CD4-positive, alpha-beta T cell treated with Interleukin-6 at 100 ng/mL for 8 hours (primary cell): ENCODE results near the gene EXOC4.

Experiments used
- DNase-seq: peaks from one replicate; pipeline ENCODE4 v3.0.0-alpha.2; 2020; ENCODE audit warnings: mixed read lengths, low spot score

EXOC4 gene

DNA sequence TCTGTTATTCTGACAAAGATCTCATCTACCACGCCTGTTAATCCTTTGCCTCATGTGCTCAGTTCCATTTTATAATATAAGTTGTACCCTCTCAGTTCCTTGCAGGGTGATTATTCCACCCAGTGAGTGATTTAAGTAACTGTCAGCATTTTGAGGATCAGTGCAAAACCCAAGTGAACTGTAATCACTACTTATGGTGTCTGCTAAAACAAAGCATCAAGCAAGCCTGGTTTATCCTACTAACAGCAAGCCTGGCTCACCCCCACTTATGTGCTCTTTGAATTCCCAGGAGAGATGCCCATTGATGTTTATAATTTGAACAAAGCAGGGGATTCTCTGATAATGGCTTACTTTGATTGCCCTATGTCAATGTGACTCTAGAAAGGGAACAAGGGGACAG lies 687.5 kb downstream of the EXOC4 start:
- no peak for DNase-seq

DNA sequence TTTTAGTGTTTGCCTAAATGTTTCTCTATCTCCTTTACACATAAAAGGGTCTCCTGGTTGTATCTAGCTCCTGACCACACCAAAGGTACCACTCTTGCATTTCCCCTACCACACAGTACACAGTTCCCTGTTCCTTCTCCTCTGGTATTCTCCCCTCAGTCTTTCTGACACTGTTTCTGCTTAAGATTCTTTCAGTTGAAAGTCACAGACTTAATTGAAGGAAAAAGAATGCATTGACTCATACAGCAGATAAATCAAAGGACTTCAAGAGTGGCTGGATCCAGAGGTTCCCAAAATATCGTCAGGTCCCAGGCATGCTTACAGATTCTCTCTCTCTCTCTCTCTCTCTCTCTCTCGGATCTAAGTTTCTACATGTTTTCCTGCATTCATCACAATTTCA lies 688.6 kb downstream of the EXOC4 start:
- no peak for DNase-seq

GRCh38 chr7:133945497-133945896 lies 692.6 kb downstream of the EXOC4 start:
- DNase-seq: no peak

DNA sequence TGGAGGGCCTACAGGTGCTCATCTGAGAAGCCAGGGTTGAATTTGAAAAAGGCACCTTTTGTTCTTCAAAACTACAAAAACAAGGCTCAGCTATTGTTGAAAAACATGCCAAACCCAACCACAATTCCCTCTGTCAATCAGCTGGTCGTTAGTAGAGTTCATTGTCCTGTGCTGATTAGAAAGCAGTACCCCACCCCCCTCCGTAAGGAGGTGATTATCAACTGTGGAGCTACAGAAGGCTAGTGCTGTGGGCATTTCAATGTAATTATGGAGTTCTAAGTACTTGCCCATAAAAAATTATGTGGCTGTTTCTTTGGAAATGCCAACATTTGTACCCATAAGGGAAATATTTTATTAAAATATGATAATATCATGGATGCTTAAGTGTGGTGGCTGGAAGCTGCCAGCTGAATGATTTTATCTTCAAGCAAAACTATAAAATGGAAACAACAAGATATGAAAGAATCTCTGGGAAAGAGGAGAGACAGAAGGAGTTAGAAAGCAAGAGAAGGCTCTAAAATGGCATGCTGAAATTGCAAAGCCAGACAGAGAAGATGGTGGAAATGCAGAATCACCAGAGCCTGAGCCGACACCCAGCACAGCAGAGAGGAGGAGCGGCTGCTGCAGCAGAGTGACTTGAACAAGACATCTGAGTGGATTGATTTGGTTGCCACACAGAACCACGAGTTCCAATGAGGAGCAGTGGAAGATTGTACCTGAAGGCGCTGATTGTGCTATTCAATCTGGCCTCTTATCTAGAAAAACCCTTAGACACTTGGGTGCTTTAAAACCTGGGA lies 694.8 kb downstream of the EXOC4 start:
- no peak for DNase-seq

GRCh38 chr7:133948588-133948987 lies 695.7 kb downstream of the EXOC4 start:
- DNase-seq: no peak

DNA sequence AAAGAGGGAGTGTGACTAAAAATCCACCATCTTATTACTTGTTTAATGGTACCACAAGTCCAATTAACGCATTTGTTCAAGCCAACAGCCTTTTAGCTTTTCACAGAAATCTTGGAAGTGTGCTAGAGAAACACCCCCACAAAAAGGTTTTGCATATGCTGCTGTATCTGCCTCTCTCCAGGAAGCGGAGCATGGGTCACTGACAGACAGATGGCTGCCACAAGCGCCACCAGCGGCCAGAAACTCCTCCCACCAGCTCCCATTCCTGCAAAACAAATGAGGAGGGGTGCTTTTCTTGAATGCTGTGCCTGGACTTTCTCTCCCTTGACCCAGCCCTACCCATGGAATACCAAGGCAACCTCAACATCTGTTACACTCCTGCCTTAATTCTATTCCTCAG lies 698.0 kb downstream of the EXOC4 start:
- no peak for DNase-seq

DNA sequence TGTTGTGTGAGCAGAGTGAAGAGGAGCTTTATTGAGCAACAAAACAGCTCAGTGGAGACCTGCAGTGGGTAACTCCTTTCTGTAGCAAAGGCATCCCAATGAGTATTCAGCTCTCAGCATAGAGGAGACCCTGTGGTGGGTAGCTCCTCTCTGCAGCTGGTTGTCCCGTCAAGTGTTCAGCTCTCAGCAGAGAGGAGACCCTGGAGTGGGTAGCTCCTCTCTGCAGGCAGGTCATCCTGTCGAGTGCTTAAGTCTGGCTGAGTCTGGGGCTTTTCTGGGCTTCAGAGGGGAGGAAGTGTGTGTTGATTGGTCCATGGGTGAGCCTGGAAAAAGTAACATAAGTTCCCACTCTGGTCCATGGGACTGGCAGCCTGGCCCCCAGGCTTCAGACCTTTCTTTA lies 702.3 kb downstream of the EXOC4 start:
- no peak for DNase-seq

DNA sequence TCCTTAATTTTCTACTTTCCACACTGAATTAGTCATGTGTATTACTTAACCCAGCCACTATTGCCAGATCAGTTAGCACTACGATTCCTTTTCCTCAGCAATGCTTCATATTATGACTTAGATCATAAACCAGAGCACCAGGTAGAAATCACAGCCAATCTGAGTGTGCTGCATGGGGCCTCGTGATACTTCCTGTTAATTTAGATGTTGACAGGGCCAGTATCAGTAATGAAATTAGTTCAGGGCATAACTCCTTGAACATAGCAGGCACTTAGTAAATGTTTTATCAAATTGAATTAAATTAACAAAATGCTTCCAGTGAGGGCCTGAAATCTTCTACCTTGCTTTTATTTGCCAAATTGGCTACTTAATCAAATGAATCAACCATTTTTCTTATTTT lies 705.0 kb downstream of the EXOC4 start:
- no peak for DNase-seq

- DNase-seq: no peak
Observed at GRCh38 chr7:133958822-133959221, 705.9 kb downstream of the EXOC4 start.

DNA sequence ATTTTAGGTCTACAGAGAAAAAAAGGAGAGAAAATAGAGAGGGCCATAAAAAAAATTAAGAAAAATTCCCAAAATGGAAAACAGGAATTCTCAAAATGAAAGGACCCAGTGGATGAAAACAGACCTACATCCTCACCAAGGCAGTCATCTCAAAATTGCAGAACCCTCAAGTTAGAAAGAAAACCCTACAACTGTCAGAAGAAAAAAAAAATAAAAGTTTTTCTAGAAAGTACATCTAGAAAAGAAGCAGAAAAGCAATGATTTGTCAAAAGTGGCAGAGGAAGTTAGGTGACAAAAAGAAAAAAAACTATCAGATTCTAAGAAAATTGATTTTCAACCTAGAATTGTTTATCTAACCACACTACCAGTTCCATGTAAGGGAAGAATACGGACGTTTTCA lies 706.6 kb downstream of the EXOC4 start:
- no peak for DNase-seq

DNA sequence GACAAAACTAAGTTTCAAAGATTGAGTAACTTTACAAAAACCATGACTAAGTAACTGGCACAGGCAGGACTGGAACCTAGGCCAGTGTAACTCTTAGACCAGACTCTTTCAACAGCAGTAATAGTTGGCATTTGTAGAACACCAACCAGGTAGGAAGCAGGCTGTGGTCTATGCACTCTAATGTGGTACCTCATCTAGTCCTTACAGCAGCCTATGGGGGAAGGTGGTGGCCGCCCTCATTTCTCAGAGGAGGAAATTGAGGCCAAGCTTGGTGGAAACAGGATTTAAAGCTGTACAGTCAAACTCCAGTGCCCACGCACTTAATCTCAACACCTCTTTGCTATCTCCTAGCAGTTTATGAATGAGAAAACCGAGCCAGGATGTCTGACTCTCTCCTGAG lies 708.8 kb downstream of the EXOC4 start:
- DNase-seq: no peak

DNA sequence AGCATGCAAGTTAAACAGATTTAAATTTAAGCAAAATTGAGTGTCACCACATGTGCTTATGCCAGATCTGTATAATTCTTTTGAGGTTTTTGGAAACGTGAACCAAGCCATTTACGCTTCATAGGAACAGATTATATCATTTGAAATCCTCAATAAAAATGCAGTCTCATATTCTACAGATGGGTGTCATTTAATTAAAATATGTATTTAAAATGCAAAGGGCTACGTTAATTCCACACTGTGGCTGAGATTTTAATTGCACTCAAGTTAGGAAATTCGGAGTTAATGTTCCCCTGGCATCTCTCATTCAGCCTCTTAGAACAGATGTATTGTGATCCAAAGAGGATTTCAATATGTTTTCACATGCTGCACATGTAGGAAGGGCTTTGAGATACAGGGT lies 709.8 kb downstream of the EXOC4 start:
- no peak for DNase-seq

GRCh38 chr7:133963629-133964028 lies 710.8 kb downstream of the EXOC4 start:
- DNase-seq: no peak

DNA sequence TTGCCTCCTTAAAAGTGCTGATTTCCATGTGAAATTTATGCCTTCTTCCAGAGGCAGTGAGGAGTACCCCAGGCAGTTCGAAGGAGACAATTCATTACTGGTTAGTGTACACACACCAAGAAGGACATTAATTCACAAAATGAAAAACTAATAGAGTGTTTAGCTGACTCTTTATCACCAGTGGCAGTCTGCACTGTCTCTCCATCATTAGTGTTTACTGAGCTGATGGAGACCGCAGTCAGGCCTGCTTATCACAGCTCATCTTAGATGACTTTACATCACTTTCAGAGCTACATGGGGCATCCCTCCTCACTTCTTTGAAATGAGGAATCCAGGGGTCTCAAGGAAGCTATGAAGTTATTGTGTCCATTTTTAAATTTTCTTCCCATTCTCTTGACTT lies 718.7 kb downstream of the EXOC4 start:
- DNase-seq: no peak

GRCh38 chr7:133973710-133974109 lies 720.8 kb downstream of the EXOC4 start:
- no peak for DNase-seq

DNA sequence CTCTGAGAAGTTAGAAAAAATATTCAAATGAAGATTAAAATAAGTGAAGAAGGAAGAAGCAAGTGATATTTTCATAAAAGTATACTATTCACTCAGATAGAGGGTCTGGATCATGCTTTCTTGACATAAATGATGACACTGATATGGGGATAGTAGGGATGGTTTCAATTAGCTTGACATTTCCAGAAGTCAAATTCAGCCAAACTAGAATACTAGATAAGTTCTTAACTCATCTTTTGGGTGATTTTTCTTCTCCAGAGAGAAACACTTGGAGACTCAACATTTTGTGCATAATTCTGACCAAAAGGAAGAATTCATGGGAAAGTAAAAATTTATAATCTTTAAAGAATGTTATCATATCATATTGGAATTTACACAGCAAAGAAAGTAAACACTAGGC lies 722.3 kb downstream of the EXOC4 start:
- no peak for DNase-seq

- no peak for DNase-seq
Observed at GRCh38 chr7:133976140-133976539, 723.3 kb downstream of the EXOC4 start.

- no peak for DNase-seq
Observed at GRCh38 chr7:133977409-133978274, 724.8 kb downstream of the EXOC4 start.

GRCh38 chr7:133978502-133979295 lies 725.8 kb downstream of the EXOC4 start:
- DNase-seq: no peak

GRCh38 chr7:133980804-133981203 lies 727.9 kb downstream of the EXOC4 start:
- no peak for DNase-seq

GRCh38 chr7:133983685-133984419 lies 731.0 kb downstream of the EXOC4 start:
- no peak for DNase-seq

GRCh38 chr7:133985300-133985699 lies 732.4 kb downstream of the EXOC4 start:
- DNase-seq: no peak
